Activated CD4-positive, alpha-beta memory T cell treated with anti-CD3 and anti-CD28 coated beads, Interleukin-2, amount 10 ng/mL, durations not matched to agents 7 days and 5 days (primary cell): ENCODE results near the gene RNF223. TPM values are rescaled to one million over a fixed set of nuclear protein-coding genes. Genes with fewer than 3 reads are reported as not detected.
"Not testable (repeated sequence)": the region's sequence is repeated elsewhere in the genome, so short reads cannot be mapped to it uniquely, and the experiment has no call there.

Experiments used
- CTCF ChIA-PET: fragments of 350-600 bp; sonication (Branson Sonifier 250); formaldehyde crosslinking; loops from one replicate; lab custom pipeline; 2021; ENCODE audit warnings: antibody characterized with exemption, inconsistent platforms; lab: Charles Lee
- POLR2A ChIA-PET: fragments of 350-600 bp; sonication (Branson Sonifier 250); formaldehyde crosslinking; loops from one replicate; lab custom pipeline; 2021; ENCODE audit warnings: antibody characterized with exemption; lab: Charles Lee
- DNase-seq: peaks from one replicate; pipeline ENCODE4 v3.0.0-alpha.2; 2020
- H3K27ac Mint-ChIP-seq: one replicate; pipeline ENCODE4 v1.8.0; 2021; ENCODE audit warnings: mild to moderate bottlenecking, mixed read lengths
- H3K27me3 Mint-ChIP-seq: one replicate; pipeline ENCODE4 v1.8.0; 2021; ENCODE audit warnings: mixed read lengths
- H3K36me3 Mint-ChIP-seq: one replicate; pipeline ENCODE4 v1.8.0; 2021; ENCODE audit warnings: low read depth, mixed read lengths
- H3K4me1 Mint-ChIP-seq: one replicate; pipeline ENCODE4 v1.8.0; 2021; ENCODE audit warnings: mixed read lengths
- H3K4me3 Mint-ChIP-seq: one replicate; pipeline ENCODE4 v1.8.0; 2021; ENCODE audit warnings: mild to moderate bottlenecking, mixed read lengths
- H3K9me3 Mint-ChIP-seq: one replicate; pipeline ENCODE4 v1.8.0; 2021; ENCODE audit warnings: mixed read lengths
- total RNA-seq, 2 experiments: library from RNA; stranded (reverse); gene quantifications; one replicate each; pipeline ENCODE4 v1.2.3, GENCODE V29; 2021

RNF223 gene
- total RNA-seq, 2 experiments from 2014 or later: not detected

DNA sequence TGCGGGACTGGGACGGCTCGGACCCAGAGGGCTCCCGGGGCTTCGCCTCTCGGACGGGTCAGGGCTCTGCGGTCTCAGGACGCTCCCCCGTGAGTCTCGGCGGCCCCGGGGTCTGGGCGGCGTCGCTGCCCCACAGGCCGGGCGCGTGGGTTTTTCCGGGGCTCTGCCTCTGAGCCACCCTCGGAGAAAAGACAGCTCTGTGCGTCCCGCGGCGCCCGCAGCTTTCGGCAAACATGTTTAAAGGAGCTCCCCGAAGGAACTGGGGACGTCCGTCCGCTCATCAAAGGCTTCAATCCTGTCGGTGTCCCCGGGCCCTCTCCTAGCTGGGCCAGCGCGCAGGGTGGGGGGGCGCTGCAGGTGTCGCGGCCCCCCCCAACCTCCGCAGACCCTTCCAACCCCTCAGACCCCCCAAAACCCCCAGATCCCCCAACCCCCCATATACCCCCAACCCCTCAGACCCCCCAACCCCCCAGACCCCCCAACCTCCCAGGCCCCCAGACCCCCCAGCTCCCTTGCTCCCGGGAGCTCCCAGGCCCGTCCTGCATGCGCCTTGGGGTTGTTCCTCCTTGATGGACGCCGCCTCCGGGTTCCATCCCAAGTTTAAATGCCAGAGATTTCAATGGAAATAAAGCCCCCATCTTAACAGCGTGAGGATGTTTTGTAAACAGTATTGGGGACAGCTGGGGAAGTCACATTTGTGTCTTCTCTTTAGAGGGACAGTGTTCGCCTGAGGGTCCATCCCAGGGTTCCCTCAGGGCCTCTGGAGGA lies 42.8 kb upstream of the RNF223 start:
- Mint-ChIP-seq H3K27ac (no peak overlapping the region), H3K36me3 (peaks cover 27% of the 10 kb centered on the region), H3K27me3 (peaks cover 15% of the 10 kb centered on the region), H3K4me3 (peak overlapping the region; percentile 57), H3K9me3 (peaks cover 13% of the 10 kb centered on the region), H3K4me1 (peaks cover 15% of the 10 kb centered on the region)
- ChIA-PET CTCF (interaction anchor here (1.0 to 1.4 kb wide), 2 partner anchors 84 to 114 kb away, joined by 3 to 4 read pairs; no protein-coding TSS in a partner anchor), POLR2A (interaction anchor here (1.2 to 1.8 kb wide), 2 partner anchors 99 to 174 kb away, joined by 5 to 11 read pairs; no protein-coding TSS in a partner anchor)
- peak; percentile 47 for DNase-seq

DNA sequence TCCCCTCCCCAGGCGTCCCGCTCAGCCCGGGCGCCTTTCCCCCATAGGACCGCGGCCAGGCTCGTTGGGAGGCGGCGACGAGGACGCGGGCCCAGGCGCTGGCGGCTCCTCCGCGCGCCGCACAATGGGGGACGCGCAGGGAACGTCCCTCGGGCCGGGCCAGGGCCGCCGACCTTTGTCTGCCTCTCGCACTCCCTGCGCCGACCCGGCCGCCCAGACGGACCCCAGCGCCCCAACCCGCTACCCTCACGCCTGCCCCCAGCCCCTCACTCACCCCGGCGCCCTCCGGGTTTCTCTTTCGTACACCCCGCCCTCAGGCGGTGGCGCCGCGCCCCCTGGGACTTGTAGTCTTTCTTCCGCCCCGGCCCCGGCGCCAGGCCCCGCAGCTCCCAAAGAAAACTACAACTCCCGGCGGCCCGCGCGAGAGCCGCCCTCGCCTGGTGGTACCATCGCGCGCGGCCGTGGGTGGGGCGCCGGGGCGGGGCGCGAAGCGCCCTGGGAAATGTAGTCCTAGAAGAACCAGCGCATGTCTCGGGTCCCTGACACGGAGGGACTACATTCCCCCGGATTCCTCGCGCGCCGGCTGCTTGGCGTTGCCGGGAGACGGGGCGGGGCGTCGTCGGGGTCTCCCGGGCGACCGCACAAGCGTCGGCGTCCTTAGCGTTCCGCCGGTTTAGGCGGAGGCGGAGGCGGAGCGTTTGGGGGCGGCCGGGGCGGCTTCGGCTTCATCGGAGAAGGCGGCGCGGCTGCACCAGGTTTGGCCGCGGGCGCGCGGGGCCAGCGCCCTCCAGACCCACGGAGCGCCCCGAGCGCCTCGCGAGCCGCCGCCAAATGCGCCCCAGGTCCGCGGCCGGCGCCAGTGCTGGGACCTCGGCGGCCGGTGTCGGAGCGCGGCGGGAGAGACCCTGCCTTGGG lies 41.9 kb upstream of the RNF223 start, which contains the start of gene C1orf159:
TSS of gene C1orf159 (minus strand) at position 304 of the 915 bp plus-strand sequence. CDS start 24,546 bp downstream, outside the sequence.
- CTCF ChIA-PET: interaction anchor here (0.8 to 1.4 kb wide), 3 partner anchors 83 to 134 kb away, joined by 3 to 4 read pairs (median 3); no protein-coding TSS in a partner anchor
- H3K36me3 Mint-ChIP-seq: peaks cover 36% of the 10 kb centered on the region
- H3K4me3 Mint-ChIP-seq: peak within 1 kb of the TSS; percentile 81
- H3K9me3 Mint-ChIP-seq: peaks cover 13% of the 10 kb centered on the region
- H3K27me3 Mint-ChIP-seq: peaks cover 15% of the 10 kb centered on the region
- POLR2A ChIA-PET: interaction anchor here (1.8 kb wide), 1 partner anchor 175 kb away, joined by 11 read pairs; no protein-coding TSS in a partner anchor
- peaks cover 15% of the 10 kb centered on the region for H3K4me1 Mint-ChIP-seq
- H3K27ac Mint-ChIP-seq: peak within 1 kb of the TSS; percentile 49
- DNase-seq: peak; percentile 99

- H3K4me1 Mint-ChIP-seq: peaks cover 15% of the 10 kb centered on the region
- ChIA-PET POLR2A (interaction anchor here (1.8 kb wide), 1 partner anchor 176 kb away, joined by 11 read pairs; no protein-coding TSS in a partner anchor), CTCF (no interaction called here)
- DNase-seq: no peak
- H3K36me3 Mint-ChIP-seq: peaks cover 37% of the 10 kb centered on the region
- H3K27me3 Mint-ChIP-seq: peaks cover 15% of the 10 kb centered on the region
- peak overlapping the region; percentile 47 for H3K27ac Mint-ChIP-seq
- peaks cover 13% of the 10 kb centered on the region for H3K9me3 Mint-ChIP-seq
- H3K4me3 Mint-ChIP-seq: peak overlapping the region; percentile 81
Measured at GRCh38 chr1:1115136-1115785, 41.2 kb upstream of the RNF223 start.

- Mint-ChIP-seq H3K36me3 (peaks cover 37% of the 10 kb centered on the region), H3K27me3 (peaks cover 13% of the 10 kb centered on the region), H3K27ac (no peak overlapping the region), H3K9me3 (peaks cover 13% of the 10 kb centered on the region), H3K4me1 (peaks cover 15% of the 10 kb centered on the region), H3K4me3 (peak overlapping the region; percentile 75)
- DNase-seq: no peak
- ChIA-PET CTCF (no interaction called here), POLR2A (interaction anchor here (0.6 kb wide), 1 partner anchor 798 kb away, joined by 3 read pairs; no protein-coding TSS in a partner anchor)
Measured at GRCh38 chr1:1114431-1114830, 40.3 kb upstream of the RNF223 start.

- H3K4me1 Mint-ChIP-seq: peaks cover 17% of the 10 kb centered on the region
- CTCF ChIA-PET: interaction anchor here (1.5 kb wide), 1 partner anchor 10 kb away, joined by 4 read pairs; no protein-coding TSS in a partner anchor
- POLR2A ChIA-PET: no interaction called here
- DNase-seq: no peak
- H3K36me3 Mint-ChIP-seq: peaks cover 37% of the 10 kb centered on the region
- H3K27me3 Mint-ChIP-seq: no peaks in the 10 kb centered on the region
- peaks cover 15% of the 10 kb centered on the region for H3K9me3 Mint-ChIP-seq
- H3K27ac Mint-ChIP-seq: no peak overlapping the region
- no peak overlapping the region for H3K4me3 Mint-ChIP-seq
Measured at GRCh38 chr1:1112237-1112985, 38.3 kb upstream of the RNF223 start.

- Mint-ChIP-seq H3K4me3 (no peak overlapping the region), H3K27me3 (no peaks in the 10 kb centered on the region), H3K36me3 (peaks cover 37% of the 10 kb centered on the region), H3K27ac (no peak overlapping the region), H3K9me3 (peaks cover 17% of the 10 kb centered on the region), H3K4me1 (peaks cover 14% of the 10 kb centered on the region)
- no peak for DNase-seq
- ChIA-PET POLR2A (no interaction called here), CTCF (no interaction called here)
Measured at GRCh38 chr1:1111516-1112236, 37.6 kb upstream of the RNF223 start.

- CTCF ChIA-PET: no interaction called here
- POLR2A ChIA-PET: no interaction called here
- no peak for DNase-seq
- Mint-ChIP-seq H3K4me1 (peaks cover 12% of the 10 kb centered on the region), H3K36me3 (peaks cover 44% of the 10 kb centered on the region), H3K9me3 (peaks cover 24% of the 10 kb centered on the region), H3K4me3 (no peak overlapping the region), H3K27ac (no peak overlapping the region), H3K27me3 (no peaks in the 10 kb centered on the region)
Measured at GRCh38 chr1:1110561-1110971, 36.5 kb upstream of the RNF223 start.

- DNase-seq: no peak
- Mint-ChIP-seq H3K9me3 (peaks cover 24% of the 10 kb centered on the region), H3K27me3 (no peaks in the 10 kb centered on the region), H3K36me3 (peaks cover 42% of the 10 kb centered on the region), H3K4me3 (no peak overlapping the region), H3K27ac (no peak overlapping the region), H3K4me1 (peaks cover 10% of the 10 kb centered on the region)
- CTCF ChIA-PET: no interaction called here
- POLR2A ChIA-PET: no interaction called here
Measured at GRCh38 chr1:1109743-1110142, 35.6 kb upstream of the RNF223 start.

GRCh38 chr1:1106510-1107221 lies 32.6 kb upstream of the RNF223 start:
- H3K4me1 Mint-ChIP-seq: peaks cover 26% of the 10 kb centered on the region
- H3K27ac Mint-ChIP-seq: no peak overlapping the region
- CTCF ChIA-PET: no interaction called here
- H3K36me3 Mint-ChIP-seq: peaks cover 39% of the 10 kb centered on the region
- H3K9me3 Mint-ChIP-seq: peaks cover 19% of the 10 kb centered on the region
- H3K4me3 Mint-ChIP-seq: no peak overlapping the region
- no peaks in the 10 kb centered on the region for H3K27me3 Mint-ChIP-seq
- POLR2A ChIA-PET: no interaction called here
- DNase-seq: no peak

GRCh38 chr1:1104152-1104551 lies 30.0 kb upstream of the RNF223 start:
- not testable (repeated sequence) for DNase-seq, H3K27me3 Mint-ChIP-seq, H3K4me3 Mint-ChIP-seq
- Mint-ChIP-seq H3K27ac (peak overlapping the region; percentile 59), H3K36me3 (peaks cover 46% of the 10 kb centered on the region), H3K4me1 (peaks cover 42% of the 10 kb centered on the region), H3K9me3 (peaks cover 34% of the 10 kb centered on the region)
- CTCF ChIA-PET: interaction anchor here (1.1 to 1.2 kb wide), 2 partner anchors 18 to 90 kb away, joined by 3 to 5 read pairs; no protein-coding TSS in a partner anchor
- POLR2A ChIA-PET: interaction anchor here (0.7 kb wide), 1 partner anchor 117 kb away, joined by 3 read pairs; no protein-coding TSS in a partner anchor

DNA sequence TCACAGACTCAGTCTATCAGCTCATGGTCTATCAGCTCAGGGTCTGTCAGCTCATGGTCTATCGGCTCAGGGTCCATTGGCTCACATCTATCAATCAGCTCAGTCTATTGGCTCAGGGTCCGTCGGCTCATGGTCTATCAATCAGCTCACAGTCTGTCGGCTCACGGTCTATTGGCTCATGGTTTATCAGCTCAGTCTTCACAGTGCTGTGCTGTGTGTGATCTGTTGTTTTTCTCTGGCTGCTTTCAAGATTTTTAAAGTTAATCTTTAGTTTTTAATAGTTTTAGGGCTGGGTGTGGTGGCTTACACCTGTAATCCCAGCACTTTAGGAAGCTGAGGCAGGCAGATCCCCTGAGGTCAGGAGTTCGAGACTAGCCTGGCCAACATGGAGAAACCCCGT lies 27.4 kb upstream of the RNF223 start:
- Mint-ChIP-seq H3K27ac (no peak overlapping the region), H3K36me3 (peaks cover 58% of the 10 kb centered on the region), H3K4me1 (peaks cover 47% of the 10 kb centered on the region), H3K9me3 (peaks cover 40% of the 10 kb centered on the region), H3K27me3 (no peaks in the 10 kb centered on the region), H3K4me3 (no peak overlapping the region)
- ChIA-PET POLR2A (no interaction called here), CTCF (interaction anchor here (0.9 kb wide), 1 partner anchor 38 kb away, joined by 3 read pairs; no protein-coding TSS in a partner anchor)
- no peak for DNase-seq
